MG63 (cell line): ENCODE data around the gene MARCHF7. TPM values are rescaled to one million over a fixed set of nuclear protein-coding genes. Genes with fewer than 3 reads are reported as not detected.
"Not testable (repeated sequence)": the region's sequence is repeated elsewhere in the genome, so short reads cannot be mapped to it uniquely, and the experiment has no call there.

ENCODE experiments used
- DNase-seq: peaks from one replicate; pipeline ENCODE4 v3.0.0-alpha.2; 2020
- H3K27me3 ChIP-seq: fragments of 250-450 bp; sonication (Bioruptor Pico); 2 replicates; pipeline ENCODE4 v1.5.1; 2020; ENCODE audit warnings: mild to moderate bottlenecking, moderate library complexity
- H3K36me3 ChIP-seq: fragments of 250-450 bp; sonication (Bioruptor Pico); 2 replicates; pipeline ENCODE4 v1.5.1; 2020; ENCODE audit warnings: mild to moderate bottlenecking, moderate library complexity
- H3K4me3 ChIP-seq: fragments of 250-450 bp; sonication (Bioruptor Pico); 2 replicates; pipeline ENCODE4 v1.5.1; 2020; ENCODE audit warnings: mild to moderate bottlenecking, moderate library complexity
- H3K9me3 ChIP-seq: fragments of 250-450 bp; sonication (Bioruptor Pico); 2 replicates; pipeline ENCODE4 v1.5.1; 2020; ENCODE audit warnings: mild to moderate bottlenecking, moderate library complexity
- total RNA-seq: library from RNA; depleted of rRNA; stranded (reverse); fragments of >200 nt; shearing (Covaris generic); gene quantifications from 2 replicates; pipeline ENCODE4 v1.2.3, GENCODE V29; 2014; ENCODE audit warnings: low replicate concordance

Gene MARCHF7
- total RNA-seq, 1 experiment from 2014 or later = 105 TPM

GRCh38 chr2:159713631-159714246, 1.4 kb downstream of the MARCHF7 start:
- peaks cover 51% of the 10 kb centered on the region for H3K36me3 ChIP-seq
- H3K9me3 ChIP-seq = no peaks in the 10 kb centered on the region
- H3K27me3 ChIP-seq = no peaks in the 10 kb centered on the region
- DNase-seq = no peak
- peak overlapping the region; percentile 100 for H3K4me3 ChIP-seq

- Histone ChIP-seq H3K36me3 (peaks cover 57% of the 10 kb centered on the region), H3K4me3 (peak overlapping the region; percentile 100), H3K27me3 (no peaks in the 10 kb centered on the region), H3K9me3 (no peaks in the 10 kb centered on the region)
- DNase-seq = peak; percentile 25
Measured at GRCh38 chr2:159714247-159714930, 2.1 kb downstream of the MARCHF7 start.

- Histone ChIP-seq H3K36me3 (peaks cover 68% of the 10 kb centered on the region), H3K9me3 (no peaks in the 10 kb centered on the region), H3K4me3 (no peak overlapping the region), H3K27me3 (no peaks in the 10 kb centered on the region)
- no peak for DNase-seq
Measured at GRCh38 chr2:159715451-159715850, 3.1 kb downstream of the MARCHF7 start.

GRCh38 chr2:159716409-159716808, 4.1 kb downstream of the MARCHF7 start:
- H3K36me3 ChIP-seq = peaks cover 77% of the 10 kb centered on the region
- not testable (repeated sequence) for H3K27me3 ChIP-seq, DNase-seq, H3K4me3 ChIP-seq, H3K9me3 ChIP-seq

GRCh38 chr2:159716857-159717256, 4.6 kb downstream of the MARCHF7 start:
- DNase-seq = no peak
- no peak overlapping the region for H3K4me3 ChIP-seq
- H3K9me3 ChIP-seq = no peaks in the 10 kb centered on the region
- no peaks in the 10 kb centered on the region for H3K27me3 ChIP-seq
- H3K36me3 ChIP-seq = peaks cover 82% of the 10 kb centered on the region

- peaks cover 98% of the 10 kb centered on the region for H3K36me3 ChIP-seq
Measured at GRCh38 chr2:159720676-159721075, 8.4 kb downstream of the MARCHF7 start.

GRCh38 chr2:159722580-159722979, 10.3 kb downstream of the MARCHF7 start:
- Histone ChIP-seq H3K27me3 (no peaks in the 10 kb centered on the region), H3K36me3 (peaks cover 88% of the 10 kb centered on the region), H3K9me3 (peaks cover 2% of the 10 kb centered on the region)

More at GRCh38 chr2:159720676-159721075, 8.4 kb downstream of the MARCHF7 start:
- Histone ChIP-seq H3K9me3 (peaks cover 2% of the 10 kb centered on the region), H3K27me3 (no peaks in the 10 kb centered on the region), H3K4me3 (no peak overlapping the region)
- DNase-seq = no peak

GRCh38 chr2:159724795-159725572, 12.7 kb downstream of the MARCHF7 start:
- H3K27me3 ChIP-seq, DNase-seq, H3K4me3 ChIP-seq, H3K9me3 ChIP-seq: not testable (repeated sequence)
- peaks cover 84% of the 10 kb centered on the region for H3K36me3 ChIP-seq

More at GRCh38 chr2:159722580-159722979, 10.3 kb downstream of the MARCHF7 start:
- no peak overlapping the region for H3K4me3 ChIP-seq
- DNase-seq = no peak

GRCh38 chr2:159725713-159726112, 13.4 kb downstream of the MARCHF7 start:
- Histone ChIP-seq H3K9me3 (peaks cover 2% of the 10 kb centered on the region), H3K27me3 (no peaks in the 10 kb centered on the region), H3K4me3 (no peak overlapping the region), H3K36me3 (peaks cover 84% of the 10 kb centered on the region)
- DNase-seq = no peak

- DNase-seq = no peak
- Histone ChIP-seq H3K27me3 (no peaks in the 10 kb centered on the region), H3K36me3 (peaks cover 82% of the 10 kb centered on the region)
Measured at GRCh38 chr2:159728629-159729028, 16.3 kb downstream of the MARCHF7 start.

GRCh38 chr2:159735648-159736047, 23.3 kb downstream of the MARCHF7 start:
- DNase-seq = no peak
- H3K4me3 ChIP-seq = no peak overlapping the region
- no peaks in the 10 kb centered on the region for H3K27me3 ChIP-seq
- H3K9me3 ChIP-seq = no peaks in the 10 kb centered on the region
- H3K36me3 ChIP-seq = peaks cover 83% of the 10 kb centered on the region

More at GRCh38 chr2:159728629-159729028, 16.3 kb downstream of the MARCHF7 start:
- Histone ChIP-seq H3K9me3 (no peaks in the 10 kb centered on the region; the same call in 1 of the 2 replicates), H3K4me3 (no peak overlapping the region)

- no peak for DNase-seq
- H3K36me3 ChIP-seq = peaks cover 83% of the 10 kb centered on the region
- H3K27me3 ChIP-seq = no peaks in the 10 kb centered on the region
- no peak overlapping the region for H3K4me3 ChIP-seq
- no peaks in the 10 kb centered on the region for H3K9me3 ChIP-seq
Measured at GRCh38 chr2:159736048-159736447, 23.7 kb downstream of the MARCHF7 start.

- peak; percentile 18 for DNase-seq
- Histone ChIP-seq H3K27me3 (no peaks in the 10 kb centered on the region), H3K36me3 (peaks cover 82% of the 10 kb centered on the region), H3K4me3 (no peak overlapping the region), H3K9me3 (no peaks in the 10 kb centered on the region)
Measured at GRCh38 chr2:159737292-159737916, 25.1 kb downstream of the MARCHF7 start.

- Histone ChIP-seq H3K4me3 (no peak overlapping the region), H3K36me3 (peaks cover 83% of the 10 kb centered on the region), H3K9me3 (no peaks in the 10 kb centered on the region), H3K27me3 (no peaks in the 10 kb centered on the region)
- DNase-seq = no peak
Measured at GRCh38 chr2:159737917-159738296, 25.6 kb downstream of the MARCHF7 start.

- H3K27me3 ChIP-seq = no peaks in the 10 kb centered on the region
- peaks cover 82% of the 10 kb centered on the region for H3K36me3 ChIP-seq
- no peak for DNase-seq
- H3K9me3 ChIP-seq = no peaks in the 10 kb centered on the region
- H3K4me3 ChIP-seq = no peak overlapping the region
Measured at GRCh38 chr2:159738509-159739390, 26.4 kb downstream of the MARCHF7 start.

- no peak overlapping the region for H3K4me3 ChIP-seq
- DNase-seq = no peak
- no peaks in the 10 kb centered on the region for H3K27me3 ChIP-seq
- no peaks in the 10 kb centered on the region for H3K9me3 ChIP-seq
- H3K36me3 ChIP-seq = peaks cover 87% of the 10 kb centered on the region
Measured at GRCh38 chr2:159742846-159743245, 30.5 kb downstream of the MARCHF7 start.
